SK-N-SH (cell line): ENCODE measurements around the gene KCNJ4. TPM values are rescaled to one million over a fixed set of nuclear protein-coding genes. Genes with fewer than 3 reads are reported as not detected.
A peak's percentile ranks its signal among the peaks of the same experiment; 100 is the strongest.

Experiments used
- CTCF ChIA-PET: fragments of 300-600, 350-600 bp; formaldehyde crosslinking; extraction: SDS; loops from one replicate; lab custom pipeline; 2021; lab: Yijun Ruan, JAX
- POLR2A ChIA-PET: fragments of 350-600 bp; sonication (Branson Sonifier 250); formaldehyde crosslinking; extraction: SDS; loops from one replicate; lab custom pipeline; 2020; ENCODE audit warnings: antibody characterized with exemption, inconsistent platforms; lab: Yijun Ruan, JAX
- DNase-seq: peaks from one replicate; pipeline ENCODE4 v3.0.0; 2012
- H2AFZ ChIP-seq: fragments of 200-600 bp; sonication (generic); 2 replicates; pipeline ENCODE4 v1.8.1; 2016; ENCODE audit warnings: antibody characterized with exemption, mild to moderate bottlenecking, low read depth
- H3F3A ChIP-seq: fragments of 200-600 bp; sonication (generic); replicated peaks from 2 replicates; pipeline ENCODE3; 2016; ENCODE audit warnings: antibody characterized with exemption, mild to moderate bottlenecking; ENCODE audit not compliant: insufficient read depth
- H3K27ac ChIP-seq, 2 experiments: fragments of 200-500 bp in 1 of 2; fragments of 200-600 bp in 1 of 2; sonication (Bioruptor generic) in 1 of 2; sonication (generic), shearing (Covaris generic) in 1 of 2; 2 replicates each; pipeline versions ENCODE4 v1.5.1 to v1.6.1; 2014 to 2016; ENCODE audit warnings: low read depth in 2 of 2, inconsistent platforms in 1 of 2, low read length in 1 of 2, mild to moderate bottlenecking in 1 of 2, mixed read lengths in 1 of 2
- H3K27me3 ChIP-seq: fragments of 200-600 bp; sonication (generic), shearing (Covaris generic); 2 replicates; pipeline ENCODE4 v1.6.1; 2016; ENCODE audit warnings: mixed run types; ENCODE audit not compliant: insufficient read depth
- H3K36me3 ChIP-seq, 2 experiments: fragments of 200-500 bp in 1 of 2; fragments of 200-600 bp in 1 of 2; sonication (Bioruptor generic) in 1 of 2; sonication (generic) in 1 of 2; replicated peaks in 1 of 2; 2 replicates each; pipeline versions ENCODE3 to v1.5.1; 2014 to 2016; ENCODE audit warnings: low read length in 1 of 2, mild to moderate bottlenecking in 1 of 2; ENCODE audit not compliant: insufficient read depth in 2 of 2, control insufficient read depth in 1 of 2
- H3K4me1 ChIP-seq, 2 experiments: fragments of 200-500 bp in 1 of 2; fragments of 200-600 bp in 1 of 2; sonication (Bioruptor generic) in 1 of 2; sonication (generic), shearing (Covaris generic) in 1 of 2; 2 replicates each; pipeline versions ENCODE4 v1.5.1 to v1.6.1; 2014 to 2016; ENCODE audit warnings: low read depth in 1 of 2, low read length in 1 of 2, mixed run types in 1 of 2; ENCODE audit not compliant: insufficient read depth in 2 of 2, control insufficient read depth in 1 of 2
- H3K4me2 ChIP-seq: fragments of 200-600 bp; sonication (generic), shearing (Covaris generic); 2 replicates; pipeline ENCODE4 v1.6.1; 2017; ENCODE audit warnings: mixed run types
- H3K4me3 ChIP-seq, 2 experiments: fragments of 200-500 bp in 1 of 2; fragments of 200-600 bp in 1 of 2; sonication (Bioruptor generic) in 1 of 2; sonication (generic), shearing (Covaris generic) in 1 of 2; 2 replicates each; pipeline versions ENCODE4 v1.5.1 to v1.8.1; 2014 to 2016; ENCODE audit warnings: low read depth in 2 of 2, inconsistent platforms in 1 of 2, low read length in 1 of 2, mild to moderate bottlenecking in 1 of 2, mixed read lengths in 1 of 2, moderate library complexity in 1 of 2
- H3K79me2 ChIP-seq: fragments of 200-600 bp; sonication (generic); 2 replicates; pipeline ENCODE4 v1.8.1; 2017; ENCODE audit warnings: mild to moderate bottlenecking; ENCODE audit not compliant: insufficient read depth
- H3K9ac ChIP-seq: fragments of 200-600 bp; sonication (generic); 2 replicates; pipeline ENCODE4 v1.6.1; 2017; ENCODE audit warnings: mixed run types
- H3K9me2 ChIP-seq: fragments of 200-600 bp; sonication (generic); 2 replicates; pipeline ENCODE4 v1.6.1; 2017; ENCODE audit warnings: mixed run types
- H3K9me3 ChIP-seq: fragments of 200-600 bp; sonication (generic); 2 replicates; pipeline ENCODE4 v1.6.1; 2017; ENCODE audit warnings: mixed run types, mild to moderate bottlenecking, moderate library complexity
- H4K20me1 ChIP-seq: fragments of 200-600 bp; sonication (generic); 2 replicates; pipeline ENCODE4 v1.6.1; 2017; ENCODE audit warnings: mild to moderate bottlenecking, mixed run types; ENCODE audit not compliant: insufficient read depth
- CTCF ChIP-seq: fragments of 200-600 bp; sonication (generic); IDR thresholded peaks from 2 replicates; pipeline ENCODE4 v1.6.1; 2017; ENCODE audit warnings: antibody characterized with exemption, mild to moderate bottlenecking, moderate library complexity
- ELF1 ChIP-seq: IDR thresholded peaks from 2 replicates; pipeline ENCODE4 v1.4.0; 2012
- EP300 ChIP-seq, 2 experiments: IDR thresholded peaks; 2 replicates each; pipeline versions ENCODE4 v1.4.0 to v1.6.1; 2012; ENCODE audit warnings: borderline replicate concordance in 1 of 2, low read depth in 1 of 2, low read length in 1 of 2
- EZH2phosphoT487 ChIP-seq: fragments of 200-600 bp; sonication (generic); IDR thresholded peaks from 2 replicates; pipeline ENCODE4 v1.6.1; 2017; ENCODE audit warnings: low read depth, mixed run types, mild to moderate bottlenecking, antibody characterized with exemption, moderate library complexity, borderline replicate concordance
- FOSL2 ChIP-seq: IDR thresholded peaks from 2 replicates; pipeline ENCODE4 v1.4.0; 2012; ENCODE audit warnings: low read depth, mild to moderate bottlenecking, moderate library complexity, borderline replicate concordance
- FOXJ3 ChIP-seq: sonication (generic); formaldehyde crosslinking; IDR thresholded peaks from 2 replicates; pipeline ENCODE4 v1.5.1; 2020; ENCODE audit warnings: mild to moderate bottlenecking, missing genetic modification reagents
- FOXM1 ChIP-seq: IDR thresholded peaks from 2 replicates; pipeline ENCODE4 v1.4.0; 2012; ENCODE audit warnings: low read depth, mild to moderate bottlenecking
- GATA2 ChIP-seq: sonication (generic); formaldehyde crosslinking; IDR thresholded peaks from 2 replicates; pipeline ENCODE4 v1.5.0; 2020; ENCODE audit warnings: mild to moderate bottlenecking, missing genetic modification reagents
- IRF3 ChIP-seq: fragments of 150-350 bp; IDR thresholded peaks from 2 replicates; pipeline ENCODE4 v1.6.1; 2016; ENCODE audit warnings: mild to moderate bottlenecking, low read depth, low read length
- MXI1 ChIP-seq: IDR thresholded peaks from 2 replicates; pipeline ENCODE4 v1.6.1; 2012; ENCODE audit warnings: mild to moderate bottlenecking, low read depth, low read length, improper control_type of control experiment
- NFIC ChIP-seq: IDR thresholded peaks from 2 replicates; pipeline ENCODE4 v1.4.0; 2012; ENCODE audit warnings: borderline replicate concordance
- RCOR1 ChIP-seq: fragments of 150-350 bp; IDR thresholded peaks from 2 replicates; pipeline ENCODE4 v1.6.1; 2017; ENCODE audit warnings: antibody characterized with exemption, low read length
- RXRA ChIP-seq: IDR thresholded peaks from 2 replicates; pipeline ENCODE4 v1.4.0; 2012; ENCODE audit warnings: low read depth, mild to moderate bottlenecking, borderline replicate concordance
- USF2 ChIP-seq: fragments of 150-350 bp; IDR thresholded peaks from 2 replicates; pipeline ENCODE4 v1.6.1; 2017; ENCODE audit warnings: antibody characterized with exemption, low read length, low read depth, borderline replicate concordance
- ZBTB33 ChIP-seq: IDR thresholded peaks from 2 replicates; pipeline ENCODE4 v1.4.0; 2012; ENCODE audit warnings: low read depth, borderline replicate concordance
- WGBS: methylation state at CpG from one replicate; pipeline ENCODE4 v1.1.6; 2017; ENCODE audit warnings: low lambda C conversion rate; 5-methylcytosine and 5-hydroxymethylcytosine counted together
- polyA plus RNA-seq, 3 experiments: library from polyadenylated mRNA; depleted of rRNA; stranded (reverse); fragments of >200 nt; gene quantifications; 2 replicates each; pipeline ENCODE4 v1.2.3, GENCODE V29; 2012

Gene KCNJ4
- polyA plus RNA-seq, 1 of the 3 experiments (the other 2 are of a cell fraction) = not detected

GRCh38 chr22:38468443-38469305, 13.7 kb upstream of the KCNJ4 start:
- Histone ChIP-seq H3K9ac (peak overlapping the region; percentile 78), H3K9me3 (no peaks in the 10 kb centered on the region), H2AFZ (peak overlapping the region; percentile 78; the same call in 1 of the 2 replicates), H3K9me2 (no peaks in the 10 kb centered on the region), H3K79me2 (no peaks in the 10 kb centered on the region), H4K20me1 (no peaks in the 10 kb centered on the region), H3K27ac (no peak overlapping the region), H3F3A (no peaks in the 10 kb centered on the region), H3K27me3 (no peaks in the 10 kb centered on the region), H3K4me3 (peak overlapping the region; percentile 49 to 74), H3K4me1 (peaks cover 0 to 7% of the 10 kb centered on the region in 2 experiments; a peak in 1 of 4 replicates), H3K4me2 (peak overlapping the region; percentile 80), H3K36me3 (no peaks in the 10 kb centered on the region)
- DNase-seq = peak; percentile 68
- WGBS = 90% methylated on average over 10 of the region's 28 CpGs
- POLR2A ChIA-PET = no interaction called here
- TF ChIP-seq CTCF = peak; percentile 26; the same call in 1 of the 2 replicates
- no peak for TF ChIP-seq NFIC
- CTCF ChIA-PET = interaction anchor here (1.0 to 1.7 kb wide), 2 partner anchors 9 to 15 kb away, joined by 3 to 6 read pairs; no protein-coding TSS in a partner anchor

GRCh38 chr22:38467904-38468442, 13.0 kb upstream of the KCNJ4 start, which contains the start of gene KDELR3:
KDELR3 (plus strand) TSS chr22:38468096; CDS start chr22:38468234, 138 bp downstream.
- no peaks in the 10 kb centered on the region for H3K79me2 ChIP-seq
- peak within 1 kb of the TSS; percentile 78; the same call in 1 of the 2 replicates for H2AFZ ChIP-seq
- WGBS = no CpG with 5 or more reads among the region's 53 CpGs
- CTCF ChIA-PET = interaction anchor here (1.0 to 1.7 kb wide), 2 partner anchors 10 to 15 kb away, joined by 3 to 6 read pairs; no protein-coding TSS in a partner anchor
- no peaks in the 10 kb centered on the region for H3K36me3 ChIP-seq
- DNase-seq = peak; percentile 80
- POLR2A ChIA-PET = no interaction called here
- H3K27ac ChIP-seq = no peak within 1 kb of the TSS
- peak within 1 kb of the TSS; percentile 80 for H3K4me2 ChIP-seq
- peak within 1 kb of the TSS; percentile 49 to 74 for H3K4me3 ChIP-seq
- H3K27me3 ChIP-seq = no peaks in the 10 kb centered on the region
- no peaks in the 10 kb centered on the region for H3K9me3 ChIP-seq
- peak within 1 kb of the TSS; percentile 78 for H3K9ac ChIP-seq
- no peaks in the 10 kb centered on the region for H3F3A ChIP-seq
- no peaks in the 10 kb centered on the region for H4K20me1 ChIP-seq
- H3K4me1 ChIP-seq = peaks cover 0 to 7% of the 10 kb centered on the region in 2 experiments; a peak in 1 of 4 replicates
- H3K9me2 ChIP-seq = no peaks in the 10 kb centered on the region
- TF ChIP-seq FOXJ3 (CRISPR knock-in tag) = no peak
- TF ChIP-seq ZBTB33 = no peak
- no peak for TF ChIP-seq CTCF
- no peak for TF ChIP-seq RCOR1
- TF ChIP-seq FOSL2 = no peak
- TF ChIP-seq ELF1 = no peak
- no peak for TF ChIP-seq FOXM1
- no peak for TF ChIP-seq EZH2phosphoT487
- no peak for TF ChIP-seq EP300 (IDR thresholded peaks at IDR 0.05; ENCODE audit: borderline replicate concordance in 1 of 2, low read depth in 1 of 2, low read length in 1 of 2)
- no peak for TF ChIP-seq GATA2 (CRISPR knock-in tag)
- no peak for TF ChIP-seq RXRA
- TF ChIP-seq USF2 = no peak
- no peak for TF ChIP-seq IRF3
- TF ChIP-seq MXI1 = no peak
